Activated CD8-positive, alpha-beta memory T cell treated with anti-CD3 and anti-CD28 coated beads, Interleukin-2, amount 50 U/mL, for 48 hours (primary cell): Measurements from ENCODE around the gene PTCD3.
A peak's percentile ranks its signal among the peaks of the same experiment; 100 is the strongest.

ENCODE experiments used
- DNase-seq: peaks from one replicate; pipeline ENCODE4 v3.0.0-alpha.2; 2020

PTCD3 gene

GRCh38 chr2:86082756-86083155 lies 23.3 kb upstream of the PTCD3 start:
- DNase-seq: no peak

- no peak for DNase-seq
Observed at GRCh38 chr2:86087936-86088850, 17.8 kb upstream of the PTCD3 start.

- no peak for DNase-seq
Observed at GRCh38 chr2:86094229-86094628, 11.8 kb upstream of the PTCD3 start.

GRCh38 chr2:86097114-86097896 lies 8.7 kb upstream of the PTCD3 start:
- DNase-seq: no peak

GRCh38 chr2:86097913-86098312 lies 8.1 kb upstream of the PTCD3 start:
- DNase-seq: no peak

- no peak for DNase-seq
Observed at GRCh38 chr2:86102157-86102556, 3.9 kb upstream of the PTCD3 start.

GRCh38 chr2:86105252-86105968 lies 625 bp upstream of the PTCD3 start, which contains the start of gene POLR1A:
TSS of gene POLR1A (minus strand) at chr2:86105886. CDS start at chr2:86105776, 110 bp downstream.
- DNase-seq: peak; percentile 88

- DNase-seq: no peak
Observed at GRCh38 chr2:86107031-86107430, 996 bp downstream of the PTCD3 start.

- DNase-seq: no peak
Observed at GRCh38 chr2:86118130-86118529, 12.1 kb downstream of the PTCD3 start.

- no peak for DNase-seq
Observed at GRCh38 chr2:86123328-86123925, 17.4 kb downstream of the PTCD3 start.

GRCh38 chr2:86124683-86125082 lies 18.6 kb downstream of the PTCD3 start:
- no peak for DNase-seq

- DNase-seq: no peak
Observed at GRCh38 chr2:86134709-86135108, 28.7 kb downstream of the PTCD3 start.

GRCh38 chr2:86135653-86136052 lies 29.6 kb downstream of the PTCD3 start:
- no peak for DNase-seq

GRCh38 chr2:86136141-86136540 lies 30.1 kb downstream of the PTCD3 start:
- no peak for DNase-seq

GRCh38 chr2:86138736-86139625 lies 32.9 kb downstream of the PTCD3 start:
- DNase-seq: no peak

GRCh38 chr2:86139981-86140380 lies 33.9 kb downstream of the PTCD3 start:
- no peak for DNase-seq

GRCh38 chr2:86140969-86141392 lies 34.9 kb downstream of the PTCD3 start:
- no peak for DNase-seq

- DNase-seq: no peak
Observed at GRCh38 chr2:86142436-86143257, 36.6 kb downstream of the PTCD3 start.

GRCh38 chr2:86143307-86143706 lies 37.3 kb downstream of the PTCD3 start:
- no peak for DNase-seq

GRCh38 chr2:86143926-86144685 lies 38.1 kb downstream of the PTCD3 start:
- no peak for DNase-seq
